Suprapubic skin (tissue), 4 donors: ENCODE data around the gene BTBD6. TPM values are rescaled to one million over a fixed set of nuclear protein-coding genes. Genes with fewer than 3 reads are reported as not detected.

Experiments used
- DNase-seq, 2 donors: peaks; one replicate each; pipeline ENCODE4 v3.0.0-alpha.2; 2019; ENCODE audit warnings: low spot score in 2 of 2
- H3K27ac ChIP-seq: fragments of 200-600 bp; sonication (generic); one replicate; pipeline ENCODE4 v1.5.1; 2019
- H3K27me3 ChIP-seq: fragments of 200-600 bp; sonication (generic); one replicate; pipeline ENCODE4 v1.5.1; 2019
- H3K36me3 ChIP-seq: fragments of 200-600 bp; sonication (generic); one replicate; pipeline ENCODE4 v1.5.1; 2019
- H3K4me1 ChIP-seq: fragments of 200-600 bp; sonication (generic); one replicate; pipeline ENCODE4 v1.5.1; 2019
- H3K4me3 ChIP-seq: fragments of 200-600 bp; sonication (generic); one replicate; pipeline ENCODE4 v1.5.1; 2019; ENCODE audit warnings: mild to moderate bottlenecking
- H3K9me3 ChIP-seq: fragments of 200-600 bp; sonication (generic); one replicate; pipeline ENCODE4 v1.5.1; 2019
- EP300 ChIP-seq: sonication (generic); formaldehyde crosslinking; IDR thresholded peaks from one replicate; pipeline ENCODE4 v1.6.1; 2017; ENCODE audit warnings: antibody characterized with exemption
- POLR2A ChIP-seq, 2 donors: fragments of 450-650 bp; IDR thresholded peaks; one replicate each; pipeline ENCODE4 v1.6.1; 2017; ENCODE audit warnings: antibody characterized with exemption in 2 of 2, mild to moderate bottlenecking in 2 of 2, moderate library complexity in 2 of 2
- POLR2AphosphoS5 ChIP-seq, 3 donors: sonication (generic); formaldehyde crosslinking; IDR thresholded peaks; one replicate each; pipeline ENCODE4 v1.6.1; 2017; ENCODE audit warnings: antibody characterized with exemption in 3 of 3
- WGBS: methylation state at CpG from one replicate; pipeline ENCODE4 v1.1.5; 2018; 5-methylcytosine and 5-hydroxymethylcytosine counted together
- total RNA-seq, 4 donors: library from RNA; depleted of rRNA; stranded (reverse); fragments of >200 nt; gene quantifications; one replicate each; pipeline ENCODE4 v1.1.0, GENCODE V29; 2016
- TF ChIP-seq, protein P1 (sequence below), 2 donors: fragments of 200-600 bp in 1 of 2; fragments of 450-650 bp in 1 of 2; sonication (generic) in 1 of 2; IDR thresholded peaks; one replicate each; pipeline ENCODE4 v1.5.1; 2016 to 2019; ENCODE audit warnings: antibody characterized with exemption in 2 of 2, mild to moderate bottlenecking in 1 of 2, moderate library complexity in 1 of 2

The BTBD6 gene
- total RNA-seq, 4 donors from 2014 or later: 38.9 to 63.7 (median 58.6) TPM

DNA sequence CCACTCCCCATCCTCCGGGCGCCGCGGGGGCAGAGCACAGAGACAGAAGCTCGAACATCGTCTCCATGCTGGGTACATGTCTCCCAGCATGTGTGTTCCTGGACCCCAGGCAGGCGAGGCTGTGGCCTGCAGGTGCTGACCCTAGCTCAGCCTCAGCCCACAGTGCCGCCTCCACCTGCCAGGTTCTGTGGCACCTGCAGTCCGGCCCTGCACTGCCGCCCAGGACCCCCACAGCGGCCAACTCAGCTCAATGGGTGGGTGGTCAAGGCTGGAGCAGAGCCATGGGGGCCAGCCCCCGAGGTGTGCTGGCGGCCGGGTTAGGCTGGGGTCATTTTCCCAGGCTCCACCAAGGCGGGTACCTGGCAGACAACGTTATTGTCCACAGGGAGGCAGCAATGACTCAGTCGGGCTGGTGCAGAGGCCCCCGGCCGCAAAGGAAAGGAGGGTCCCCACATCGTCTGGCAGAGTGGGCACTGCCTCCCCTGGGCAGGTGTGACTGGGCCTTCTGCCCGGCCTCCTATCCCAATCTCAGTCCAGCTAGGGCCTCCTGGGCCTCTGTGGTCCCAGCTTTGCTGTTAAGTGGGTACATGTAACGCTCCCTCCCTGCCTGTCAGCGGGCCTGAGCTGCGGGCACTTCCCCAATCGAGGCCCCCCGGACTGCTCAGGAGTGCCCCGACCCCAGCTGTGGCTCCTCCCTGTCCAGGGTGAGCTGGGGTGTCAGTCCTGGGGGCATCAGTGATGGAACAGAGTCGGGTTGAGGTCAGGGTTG lies 47.0 kb upstream of the BTBD6 start:
- 63% methylated on average over 13 of the region's 28 CpGs for WGBS
- H3K27me3 ChIP-seq: peaks cover 33% of the 10 kb centered on the region
- peaks cover 62% of the 10 kb centered on the region for H3K4me1 ChIP-seq
- H3K36me3 ChIP-seq: no peaks in the 10 kb centered on the region
- no peak for DNase-seq
- H3K4me3 ChIP-seq: no peak overlapping the region
- no peak overlapping the region for H3K27ac ChIP-seq
- TF ChIP-seq POLR2AphosphoS5 (IDR thresholded peaks at IDR 0.05): no peak
- TF ChIP-seq POLR2A (IDR thresholded peaks at IDR 0.05): no peak
- TF ChIP-seq, protein P1, sequence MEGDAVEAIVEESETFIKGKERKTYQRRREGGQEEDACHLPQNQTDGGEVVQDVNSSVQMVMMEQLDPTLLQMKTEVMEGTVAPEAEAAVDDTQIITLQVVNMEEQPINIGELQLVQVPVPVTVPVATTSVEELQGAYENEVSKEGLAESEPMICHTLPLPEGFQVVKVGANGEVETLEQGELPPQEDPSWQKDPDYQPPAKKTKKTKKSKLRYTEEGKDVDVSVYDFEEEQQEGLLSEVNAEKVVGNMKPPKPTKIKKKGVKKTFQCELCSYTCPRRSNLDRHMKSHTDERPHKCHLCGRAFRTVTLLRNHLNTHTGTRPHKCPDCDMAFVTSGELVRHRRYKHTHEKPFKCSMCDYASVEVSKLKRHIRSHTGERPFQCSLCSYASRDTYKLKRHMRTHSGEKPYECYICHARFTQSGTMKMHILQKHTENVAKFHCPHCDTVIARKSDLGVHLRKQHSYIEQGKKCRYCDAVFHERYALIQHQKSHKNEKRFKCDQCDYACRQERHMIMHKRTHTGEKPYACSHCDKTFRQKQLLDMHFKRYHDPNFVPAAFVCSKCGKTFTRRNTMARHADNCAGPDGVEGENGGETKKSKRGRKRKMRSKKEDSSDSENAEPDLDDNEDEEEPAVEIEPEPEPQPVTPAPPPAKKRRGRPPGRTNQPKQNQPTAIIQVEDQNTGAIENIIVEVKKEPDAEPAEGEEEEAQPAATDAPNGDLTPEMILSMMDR (IDR thresholded peaks at IDR 0.05): no peak
- no peak for TF ChIP-seq EP300
- no peaks in the 10 kb centered on the region for H3K9me3 ChIP-seq

DNA sequence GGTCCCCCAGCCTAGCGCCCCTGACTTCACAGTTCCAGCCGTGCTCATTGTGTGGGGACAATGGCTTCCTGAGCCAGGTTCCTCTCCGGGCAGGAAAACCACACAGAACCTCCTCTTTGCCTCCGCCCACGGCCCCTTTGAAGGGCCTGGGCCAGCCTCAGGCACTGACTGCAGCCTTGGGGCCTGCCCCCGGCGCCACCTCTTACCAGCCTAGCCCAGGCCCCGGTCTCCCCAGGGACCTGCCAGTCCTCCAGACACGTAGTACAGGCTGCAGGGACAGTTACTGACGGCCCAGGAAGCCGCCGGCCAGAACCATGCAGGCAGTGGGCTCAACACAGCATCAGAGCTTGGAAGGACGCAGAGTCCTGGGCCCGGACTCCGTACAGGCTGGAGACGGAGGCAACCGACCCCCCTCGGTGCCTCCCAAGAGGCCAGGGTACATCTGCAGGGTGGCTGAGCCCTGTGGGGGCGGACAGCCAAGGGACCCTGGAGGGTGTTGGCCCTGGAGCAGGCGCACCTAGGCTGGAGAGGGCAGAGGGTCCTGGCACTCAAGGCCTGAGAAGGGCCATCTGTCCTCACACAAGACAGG lies 46.3 kb upstream of the BTBD6 start:
- no peak overlapping the region for H3K27ac ChIP-seq
- H3K36me3 ChIP-seq: no peaks in the 10 kb centered on the region
- DNase-seq: no peak
- H3K27me3 ChIP-seq: peaks cover 26% of the 10 kb centered on the region
- TF ChIP-seq POLR2AphosphoS5 (IDR thresholded peaks at IDR 0.05): no peak
- no peak for TF ChIP-seq EP300
- TF ChIP-seq POLR2A (IDR thresholded peaks at IDR 0.05): no peak
- TF ChIP-seq, protein P1 (IDR thresholded peaks at IDR 0.05): no peak
- peaks cover 55% of the 10 kb centered on the region for H3K4me1 ChIP-seq
- no peaks in the 10 kb centered on the region for H3K9me3 ChIP-seq
- 60% methylated on average over 5 of the region's 20 CpGs for WGBS
- no peak overlapping the region for H3K4me3 ChIP-seq

DNA sequence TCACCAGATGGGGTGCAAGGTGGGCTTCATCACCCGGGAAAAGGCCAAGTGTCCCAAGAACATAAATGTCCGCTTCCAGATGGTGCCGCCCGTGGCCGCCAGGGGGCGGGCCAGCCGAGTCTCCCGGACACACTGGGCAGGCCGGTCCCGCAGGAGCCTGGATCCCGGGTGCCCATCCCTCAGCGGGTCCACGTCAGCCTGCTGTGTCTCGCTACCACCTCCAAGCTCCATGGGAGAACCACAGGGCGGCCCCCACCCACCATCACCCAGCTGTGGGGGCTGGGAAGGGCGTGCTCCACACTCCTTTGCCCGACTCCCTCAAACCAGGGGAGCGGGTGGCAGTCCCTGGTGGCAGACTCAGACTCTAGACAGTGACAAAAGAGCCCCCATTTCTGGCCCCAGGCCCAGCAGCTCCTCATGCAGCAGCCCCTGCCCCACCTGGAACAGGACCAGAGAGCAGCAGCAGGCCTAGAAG lies 45.2 kb upstream of the BTBD6 start:
- Histone ChIP-seq H3K4me3 (no peak overlapping the region), H3K9me3 (no peaks in the 10 kb centered on the region), H3K4me1 (peaks cover 46% of the 10 kb centered on the region), H3K27me3 (peaks cover 22% of the 10 kb centered on the region), H3K27ac (no peak overlapping the region), H3K36me3 (no peaks in the 10 kb centered on the region)
- TF ChIP-seq EP300: no peak
- no peak for TF ChIP-seq POLR2AphosphoS5 (IDR thresholded peaks at IDR 0.05)
- TF ChIP-seq POLR2A (IDR thresholded peaks at IDR 0.05): no peak
- TF ChIP-seq, protein P1 (IDR thresholded peaks at IDR 0.05): peak; percentile 84 to 93
- DNase-seq: peak in 1 of 2 donors; percentile 89
- WGBS: 20% methylated on average over 1 of the region's 18 CpGs

DNA sequence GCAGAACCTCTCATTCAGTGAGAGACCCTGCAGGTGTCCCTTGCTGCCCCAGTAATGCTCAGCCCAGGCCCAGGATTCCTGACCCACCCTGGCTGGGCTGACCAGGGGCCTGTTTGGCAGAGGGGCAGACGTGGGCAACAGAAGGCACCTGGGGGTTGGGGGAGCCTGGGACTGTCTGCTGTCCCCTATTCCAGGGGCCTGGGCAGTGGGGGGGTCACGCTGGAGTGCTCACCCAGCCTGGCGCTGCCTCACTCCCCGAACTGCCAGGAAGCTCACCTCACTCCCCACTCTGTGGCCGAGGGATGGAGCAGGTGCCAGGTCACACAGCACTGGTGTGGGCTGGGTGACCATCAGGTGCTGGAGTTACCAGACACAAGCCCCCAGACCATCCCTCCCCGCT lies 44.6 kb upstream of the BTBD6 start:
- DNase-seq: no peak
- Histone ChIP-seq H3K9me3 (no peaks in the 10 kb centered on the region), H3K4me1 (peaks cover 46% of the 10 kb centered on the region), H3K27me3 (peaks cover 16% of the 10 kb centered on the region), H3K27ac (no peak overlapping the region), H3K4me3 (no peak overlapping the region), H3K36me3 (no peaks in the 10 kb centered on the region)
- WGBS: no CpG with 5 or more reads among the region's 6 CpGs
- no peak for TF ChIP-seq POLR2A (IDR thresholded peaks at IDR 0.05)
- no peak for TF ChIP-seq POLR2AphosphoS5 (IDR thresholded peaks at IDR 0.05)
- TF ChIP-seq EP300: no peak

DNA sequence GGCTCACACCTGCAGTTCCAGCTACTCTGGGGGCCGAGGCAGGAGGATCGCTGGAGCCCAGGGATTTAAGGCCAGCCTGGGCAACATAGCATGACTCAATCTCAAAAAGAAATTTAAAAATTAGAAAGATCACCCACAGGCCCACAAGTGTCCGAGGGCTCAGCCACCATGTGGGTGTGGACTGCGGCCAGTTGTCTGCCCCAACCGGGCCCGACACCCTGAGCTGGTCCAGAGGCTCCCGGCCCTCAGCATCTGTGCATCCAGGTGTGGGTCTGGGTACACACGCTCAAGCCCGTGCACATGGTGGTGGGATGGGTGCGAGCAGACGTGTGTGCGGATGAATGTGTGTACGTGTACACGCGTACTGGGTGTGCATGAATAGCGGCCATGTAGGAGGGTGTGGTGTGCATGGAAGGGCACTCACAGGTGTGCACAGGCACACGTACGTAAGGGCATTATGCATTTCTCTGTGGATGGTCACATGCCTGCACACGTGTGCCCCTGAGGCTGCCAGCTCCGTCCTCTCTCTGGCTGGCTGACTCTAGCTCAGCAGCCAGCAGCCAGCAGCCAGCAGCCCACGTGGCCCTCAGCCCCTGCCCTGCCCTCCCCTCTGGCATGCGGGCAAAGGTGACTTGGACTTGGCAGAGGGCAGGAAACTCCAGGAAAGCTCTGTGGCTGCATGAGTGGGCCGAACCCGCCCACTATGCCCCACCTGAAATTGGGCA lies 44.0 kb upstream of the BTBD6 start:
- Histone ChIP-seq H3K4me1 (peaks cover 46% of the 10 kb centered on the region), H3K36me3 (peaks cover 3% of the 10 kb centered on the region), H3K27me3 (peaks cover 12% of the 10 kb centered on the region), H3K9me3 (no peaks in the 10 kb centered on the region), H3K4me3 (no peak overlapping the region), H3K27ac (no peak overlapping the region)
- TF ChIP-seq POLR2A (IDR thresholded peaks at IDR 0.05) (no peak), EP300 (no peak), POLR2AphosphoS5 (IDR thresholded peaks at IDR 0.05) (no peak)
- TF ChIP-seq, protein P1 (IDR thresholded peaks at IDR 0.05): no peak
- 58% methylated on average over 13 of the region's 24 CpGs for WGBS
- no peak for DNase-seq
